Skeletal muscle satellite cell (primary cell): ENCODE data around the gene APBB2.

Source experiments
- H3K27me3 ChIP-seq: 2 replicates; pipeline ENCODE4 v1.7.0; 2013; ENCODE audit warnings: low read length; ENCODE audit not compliant: control insufficient read depth, insufficient read depth
- H3K36me3 ChIP-seq: 2 replicates; pipeline ENCODE4 v1.7.0; 2013; ENCODE audit warnings: mild to moderate bottlenecking, control low read depth, low read length; ENCODE audit not compliant: insufficient read depth
- H3K4me1 ChIP-seq: 2 replicates; pipeline ENCODE4 v1.7.0; 2013; ENCODE audit warnings: low read length; ENCODE audit not compliant: control insufficient read depth, insufficient read depth
- H3K4me2 ChIP-seq: 2 replicates; pipeline ENCODE4 v1.7.0; 2013; ENCODE audit warnings: mild to moderate bottlenecking, low read length
- H3K4me3 ChIP-seq: 2 replicates; pipeline ENCODE4 v1.7.0; 2013; ENCODE audit warnings: low read length
- H3K9ac ChIP-seq: 2 replicates; pipeline ENCODE4 v1.7.0; 2013; ENCODE audit warnings: mild to moderate bottlenecking, low read depth, low read length, moderate library complexity
- H3K9me3 ChIP-seq: replicated peaks from 2 replicates; pipeline ENCODE4 v1.7.0; 2013; ENCODE audit warnings: mild to moderate bottlenecking, control low read depth, low read length

The APBB2 gene

GRCh38 chr4:41202820-41203568 lies 11.3 kb downstream of the APBB2 start:
- Histone ChIP-seq H3K4me3 (peak overlapping the region; percentile 8), H3K27me3 (no peaks in the 10 kb centered on the region), H3K9me3 (no peaks in the 10 kb centered on the region), H3K9ac (peak overlapping the region; percentile 75), H3K4me2 (peak overlapping the region; percentile 70), H3K4me1 (peaks cover 96% of the 10 kb centered on the region), H3K36me3 (peaks cover 12% of the 10 kb centered on the region)

- H3K36me3 ChIP-seq = peaks cover 16% of the 10 kb centered on the region
- no peaks in the 10 kb centered on the region for H3K9me3 ChIP-seq
- H3K4me1 ChIP-seq = peaks cover 93% of the 10 kb centered on the region
- no peaks in the 10 kb centered on the region for H3K27me3 ChIP-seq
- H3K9ac ChIP-seq = peak overlapping the region; percentile 75
- peak overlapping the region; percentile 7 for H3K4me3 ChIP-seq
- H3K4me2 ChIP-seq = peak overlapping the region; percentile 70
Observed at GRCh38 chr4:41202356-41202755, 12.0 kb downstream of the APBB2 start.

GRCh38 chr4:41200486-41201017 lies 13.8 kb downstream of the APBB2 start:
- Histone ChIP-seq H3K4me1 (peaks cover 89% of the 10 kb centered on the region), H3K36me3 (peaks cover 11% of the 10 kb centered on the region), H3K9ac (peak overlapping the region; percentile 20), H3K4me3 (no peak overlapping the region), H3K9me3 (no peaks in the 10 kb centered on the region), H3K4me2 (peak overlapping the region; percentile 50), H3K27me3 (no peaks in the 10 kb centered on the region)

GRCh38 chr4:41199788-41200187 lies 14.6 kb downstream of the APBB2 start:
- H3K36me3 ChIP-seq = peaks cover 11% of the 10 kb centered on the region
- no peaks in the 10 kb centered on the region for H3K27me3 ChIP-seq
- peaks cover 82% of the 10 kb centered on the region for H3K4me1 ChIP-seq
- peak overlapping the region; percentile 20 for H3K9ac ChIP-seq
- H3K4me2 ChIP-seq = peak overlapping the region; percentile 50
- no peaks in the 10 kb centered on the region for H3K9me3 ChIP-seq
- no peak overlapping the region for H3K4me3 ChIP-seq

GRCh38 chr4:41197996-41198395 lies 16.3 kb downstream of the APBB2 start:
- H3K4me1 ChIP-seq = peaks cover 64% of the 10 kb centered on the region
- H3K4me2 ChIP-seq = no peak overlapping the region
- H3K9me3 ChIP-seq = no peaks in the 10 kb centered on the region
- no peak overlapping the region for H3K9ac ChIP-seq
- H3K27me3 ChIP-seq = no peaks in the 10 kb centered on the region
- H3K36me3 ChIP-seq = peaks cover 11% of the 10 kb centered on the region
- H3K4me3 ChIP-seq = no peak overlapping the region

GRCh38 chr4:41197495-41197894 lies 16.8 kb downstream of the APBB2 start:
- Histone ChIP-seq H3K4me2 (peak overlapping the region; percentile 33), H3K9ac (no peak overlapping the region), H3K4me1 (peaks cover 60% of the 10 kb centered on the region), H3K27me3 (no peaks in the 10 kb centered on the region), H3K4me3 (no peak overlapping the region), H3K36me3 (peaks cover 12% of the 10 kb centered on the region), H3K9me3 (no peaks in the 10 kb centered on the region)

- H3K4me3 ChIP-seq = no peak overlapping the region
- H3K36me3 ChIP-seq = peaks cover 14% of the 10 kb centered on the region
- H3K4me1 ChIP-seq = peaks cover 60% of the 10 kb centered on the region
- H3K27me3 ChIP-seq = no peaks in the 10 kb centered on the region
- no peaks in the 10 kb centered on the region for H3K9me3 ChIP-seq
- peak overlapping the region; percentile 5 for H3K9ac ChIP-seq
- H3K4me2 ChIP-seq = peak overlapping the region; percentile 33
Observed at GRCh38 chr4:41196633-41197332, 17.6 kb downstream of the APBB2 start.

GRCh38 chr4:41192136-41192535 lies 22.2 kb downstream of the APBB2 start:
- H3K9ac ChIP-seq = no peak overlapping the region
- H3K4me2 ChIP-seq = no peak overlapping the region
- no peaks in the 10 kb centered on the region for H3K9me3 ChIP-seq
- H3K4me3 ChIP-seq = no peak overlapping the region
- no peaks in the 10 kb centered on the region for H3K27me3 ChIP-seq
- peaks cover 45% of the 10 kb centered on the region for H3K4me1 ChIP-seq
- peaks cover 3% of the 10 kb centered on the region for H3K36me3 ChIP-seq

GRCh38 chr4:41189666-41190065 lies 24.7 kb downstream of the APBB2 start:
- H3K4me1 ChIP-seq = peaks cover 58% of the 10 kb centered on the region
- H3K4me3 ChIP-seq = no peak overlapping the region
- H3K36me3 ChIP-seq = peaks cover 3% of the 10 kb centered on the region
- H3K9me3 ChIP-seq = no peaks in the 10 kb centered on the region
- H3K27me3 ChIP-seq = no peaks in the 10 kb centered on the region
- no peak overlapping the region for H3K4me2 ChIP-seq
- no peak overlapping the region for H3K9ac ChIP-seq

- no peak overlapping the region for H3K4me3 ChIP-seq
- H3K9me3 ChIP-seq = no peaks in the 10 kb centered on the region
- H3K9ac ChIP-seq = no peak overlapping the region
- peaks cover 3% of the 10 kb centered on the region for H3K36me3 ChIP-seq
- H3K4me1 ChIP-seq = peaks cover 59% of the 10 kb centered on the region
- no peak overlapping the region for H3K4me2 ChIP-seq
- H3K27me3 ChIP-seq = no peaks in the 10 kb centered on the region
Observed at GRCh38 chr4:41189076-41189475, 25.3 kb downstream of the APBB2 start.

- peak overlapping the region; percentile 43 for H3K9ac ChIP-seq
- peak overlapping the region; percentile 75 for H3K4me2 ChIP-seq
- no peaks in the 10 kb centered on the region for H3K36me3 ChIP-seq
- H3K4me1 ChIP-seq = peaks cover 58% of the 10 kb centered on the region
- no peaks in the 10 kb centered on the region for H3K9me3 ChIP-seq
- H3K27me3 ChIP-seq = no peaks in the 10 kb centered on the region
- peak overlapping the region; percentile 52 for H3K4me3 ChIP-seq
Observed at GRCh38 chr4:41185614-41186592, 28.4 kb downstream of the APBB2 start.
